ENCODE data around the gene CYP4V2.

GRCh38 chr4:186225848-186226247 is 34.5 kb downstream of the CYP4V2 start:
- TF ChIP-seq POLR2AphosphoS5 (IDR thresholded peaks at IDR 0.05; ENCODE audit: low read depth, low read length) = no peak
- TF ChIP-seq POLR2A (IDR thresholded peaks at IDR 0.05; ENCODE audit: low read depth, low read length) = no peak
